HepG2 (cell line): ENCODE results near the gene HECTD2. TPM values are rescaled to one million over a fixed set of nuclear protein-coding genes. Genes with fewer than 3 reads are reported as not detected.

Experiments used
- ATAC-seq: fragments of 200-7000 bp; cut with Tn5 transposase; 3 replicates; pipeline ENCODE4 v1.9.1; 2020; ENCODE audit warnings: mild to moderate bottlenecking, moderate library complexity
- BruUV-seq: library from RNA; stranded (reverse); fragments of 400-500 nt; replicated peaks from 2 replicates; lab custom pipeline; 2021; lab: Mats Ljungman, UMichigan
- CTCF ChIA-PET: fragments of 300-600 bp; formaldehyde crosslinking; extraction: SDS; loops from one replicate; lab custom pipeline; 2021; ENCODE audit warnings: low total read pairs, inconsistent platforms, low intra/inter-chr PET ratio; lab: Yijun Ruan, JAX
- POLR2A ChIA-PET: fragments of 350-600 bp; sonication (Branson Sonifier 250); formaldehyde crosslinking; loops from one replicate; lab custom pipeline; 2020; ENCODE audit warnings: antibody characterized with exemption, inconsistent platforms; lab: Yijun Ruan, JAX
- DNase-seq: peaks from one replicate; pipeline ENCODE4 v3.0.0-alpha.2; 2015; ENCODE audit warnings: low spot score
- FAIRE-seq: peaks from 3 replicates; lab custom pipeline; 2011; peaks lifted over from hg19 to GRCh38; lab: Jason Lieb, UNC
- H2AFZ ChIP-seq: one replicate; pipeline ENCODE4 v1.6.1; 2011; ENCODE audit warnings: low read length, inconsistent platforms
- H3K27ac ChIP-seq: fragments of 300-600 bp; 3 replicates; pipeline ENCODE4 v1.8.0; 2011; ENCODE audit warnings: mixed run types, mild to moderate bottlenecking, mixed read lengths, low read length, inconsistent platforms; ENCODE audit not compliant: insufficient read depth; ENCODE audit errors: extremely low read length
- H3K27me3 ChIP-seq, 2 experiments: fragments of 200-600 bp in 1 of 2; 2 replicates in 1 of 2; 3 replicates in 1 of 2; pipeline versions ENCODE4 v1.6.0 to v1.8.0; 2011; ENCODE audit warnings: low read length in 2 of 2, mild to moderate bottlenecking in 2 of 2, moderate library complexity in 2 of 2, inconsistent platforms in 1 of 2; ENCODE audit not compliant: insufficient read depth in 2 of 2, control insufficient read depth in 1 of 2
- H3K36me3 ChIP-seq, 2 experiments: fragments of 200-600 bp in 1 of 2; replicated peaks in 1 of 2; 2 replicates in 1 of 2; 3 replicates in 1 of 2; pipeline versions ENCODE4 v1.5.1 to v1.8.0; 2011; ENCODE audit warnings: low read length in 2 of 2, inconsistent platforms in 1 of 2; ENCODE audit not compliant: insufficient read depth in 2 of 2, control insufficient read depth in 1 of 2
- H3K4me1 ChIP-seq: 2 replicates; pipeline ENCODE4 v1.5.1; 2012; ENCODE audit warnings: low read length, inconsistent platforms; ENCODE audit not compliant: insufficient read depth
- H3K4me2 ChIP-seq: 2 replicates; pipeline ENCODE4 v1.6.0; 2011; ENCODE audit warnings: low read depth, low read length, inconsistent platforms
- H3K4me3 ChIP-seq, 3 experiments: fragments of 200-600 bp in 1 of 3; sonication (generic), shearing (Covaris generic) in 1 of 3; replicated peaks in 1 of 3; 2 replicates each; pipeline ENCODE4 v1.5.1; 2011 to 2016; ENCODE audit warnings: low read length in 3 of 3, inconsistent platforms in 2 of 3, low read depth in 2 of 3, mild to moderate bottlenecking in 2 of 3, control low read depth in 1 of 3, mixed read lengths in 1 of 3; ENCODE audit not compliant: insufficient read depth in 1 of 3
- H3K79me2 ChIP-seq: one replicate; pipeline ENCODE4 v1.6.1; 2011; ENCODE audit warnings: low read length, inconsistent platforms; ENCODE audit not compliant: insufficient read depth
- H3K9ac ChIP-seq: 2 replicates; pipeline ENCODE4 v1.6.0; 2011; ENCODE audit warnings: mild to moderate bottlenecking, low read depth, low read length, inconsistent platforms; ENCODE audit not compliant: insufficient read depth
- H3K9me3 ChIP-seq: 2 replicates; pipeline ENCODE4 v1.5.1; 2012; ENCODE audit warnings: mild to moderate bottlenecking, low read length
- H4K20me1 ChIP-seq: 2 replicates; pipeline ENCODE4 v1.6.0; 2011; ENCODE audit warnings: inconsistent platforms, mild to moderate bottlenecking, low read length, moderate library complexity; ENCODE audit not compliant: insufficient read depth
- CBX2 ChIP-seq, 2 experiments: fragments of 200-600 bp in 1 of 2; sonication (generic); formaldehyde crosslinking in 1 of 2; IDR thresholded peaks; 2 replicates each; pipeline versions ENCODE4 v1.7.0 to v1.8.1; 2018 to 2022; ENCODE audit warnings: low read depth in 2 of 2, low read length in 1 of 2, mild to moderate bottlenecking in 1 of 2, missing genetic modification reagents in 1 of 2
- CREB1 ChIP-seq, 2 experiments: fragments of 450-650 bp in 1 of 2; IDR thresholded peaks; 2 replicates each; pipeline ENCODE4 v1.6.1; 2016 to 2017; ENCODE audit warnings: control low read depth in 1 of 2, mild to moderate bottlenecking in 1 of 2, missing compliant biosample characterization in 1 of 2, missing genetic modification characterization in 1 of 2
- KLF15 ChIP-seq: sonication (generic); formaldehyde crosslinking; IDR thresholded peaks from 2 replicates; pipeline ENCODE4 v1.8.1; 2023; ENCODE audit warnings: borderline replicate concordance, mild to moderate bottlenecking, inconsistent platforms, missing genetic modification reagents, mixed read lengths
- NPAS2 ChIP-seq: sonication (generic); formaldehyde crosslinking; IDR thresholded peaks from 2 replicates; pipeline ENCODE4 v1.8.0; 2022; ENCODE audit warnings: mild to moderate bottlenecking, missing genetic modification reagents, borderline replicate concordance
- ZHX2 ChIP-seq, 2 experiments: sonication (generic) in 1 of 2; formaldehyde crosslinking in 1 of 2; IDR thresholded peaks; 2 replicates each; pipeline versions ENCODE4 v1.6.1 to v1.9.0; 2014 to 2022; ENCODE audit warnings: antibody characterized with exemption in 1 of 2, borderline replicate concordance in 1 of 2, inconsistent platforms in 1 of 2, low read depth in 1 of 2, missing genetic modification reagents in 1 of 2
- ZNF20 ChIP-seq: sonication (generic); formaldehyde crosslinking; IDR thresholded peaks from 2 replicates; pipeline ENCODE4 v1.4.0; 2020; ENCODE audit warnings: mild to moderate bottlenecking, moderate library complexity, missing genetic modification reagents
- ZNF333 ChIP-seq: sonication (generic); formaldehyde crosslinking; IDR thresholded peaks from 2 replicates; pipeline ENCODE4 v1.4.0; 2020; ENCODE audit warnings: mild to moderate bottlenecking, missing genetic modification reagents, borderline replicate concordance
- ZNF451 ChIP-seq: sonication (generic); formaldehyde crosslinking; IDR thresholded peaks from 2 replicates; pipeline ENCODE4 v1.5.0; 2020; ENCODE audit warnings: mild to moderate bottlenecking, missing genetic modification reagents
- ZNF543 ChIP-seq: sonication (generic); formaldehyde crosslinking; IDR thresholded peaks from 2 replicates; pipeline ENCODE4 v1.4.0; 2020; ENCODE audit warnings: mild to moderate bottlenecking, missing genetic modification reagents
- ZNF547 ChIP-seq: sonication (generic); formaldehyde crosslinking; IDR thresholded peaks from 2 replicates; pipeline ENCODE4 v1.5.1; 2020; ENCODE audit warnings: mild to moderate bottlenecking, missing genetic modification reagents
- ZNF557 ChIP-seq: sonication (generic); formaldehyde crosslinking; IDR thresholded peaks from 2 replicates; pipeline ENCODE4 v1.4.0; 2020; ENCODE audit warnings: missing genetic modification reagents
- WGBS: methylation state at CpG from one replicate; pipeline ENCODE4 v1.1.6; 2017; ENCODE audit warnings: low lambda C conversion rate; 5-methylcytosine and 5-hydroxymethylcytosine counted together
- in situ Hi-C: cut with HindIII; loops from 2 replicates; pipeline ENCODE4 v1.10.0; 2017; ENCODE audit warnings: low pct_unique_long_range_greater_than_20kb; ENCODE audit not compliant: extremely low pct_ligation_motif_present
- intact Hi-C: fragments of 100-400 bp; cut with micrococcal nuclease; formaldehyde crosslinking; loops from one replicate; pipeline ENCODE4 v1.10.0; 2022; ENCODE audit not compliant: unreplicated experiment
- polyA plus RNA-seq, 8 experiments: library from polyadenylated mRNA; depleted of rRNA in 3 of 8; stranded (reverse) in 7 of 8; unstranded in 1 of 8; fragments of >200 nt; fragmentation: Illumina TruSeq in 4 of 8; extraction: Trizol in 4 of 8; gene quantifications; 2 replicates each; pipeline versions ENCODE4 v1.2.1 to v1.2.3, GENCODE V29; 2011 to 2016; ENCODE audit warnings: low read depth in 4 of 8, missing spikeins in 1 of 8, mixed read lengths in 1 of 8; ENCODE audit not compliant: insufficient read depth in 1 of 8
- total RNA-seq, 5 experiments: library from RNA; depleted of rRNA; stranded (reverse); fragments of >200 nt; fragmentation: Illumina TruSeq; extraction: Trizol; gene quantifications; 2 replicates each; pipeline ENCODE4 v1.2.3, GENCODE V29; 2016; ENCODE audit warnings: low read depth in 1 of 5

The HECTD2 gene
- total and polyA plus RNA-seq, 2 of the 13 experiments (the other 11 are each of a cell fraction or from before 2014, with no cell fraction given), result 3.2 to 5.2 TPM

GRCh38 chr10:91545838-91546237 is 135.7 kb downstream of the HECTD2 start (continued):
- TF ChIP-seq ZHX2 (IDR thresholded peaks at IDR 0.05; ENCODE audit: low read depth), result no peak
- no peak for TF ChIP-seq ZHX2 (CRISPR knock-in tag; IDR thresholded peaks at IDR 0.05; ENCODE audit: borderline replicate concordance)
- TF ChIP-seq NPAS2 (CRISPR knock-in tag), result no peak
- no peak for TF ChIP-seq ZNF543 (CRISPR knock-in tag)
- TF ChIP-seq ZNF20 (CRISPR knock-in tag), result no peak
- TF ChIP-seq, all 625 proteins: peak for 0

- H3K4me3 ChIP-seq, result no peak overlapping the region
- FAIRE-seq, result no peak
- no peak for DNase-seq
- ATAC-seq, result no peak
- no peaks in the 10 kb centered on the region for H3K9me3 ChIP-seq
- POLR2A ChIA-PET, result no interaction called here
- intact Hi-C loops, result no loop called here
- no peak for TF ChIP-seq CBX2 (IDR thresholded peaks at IDR 0.05; ENCODE audit: low read depth, low read length)
- no peak for TF ChIP-seq CBX2 (CRISPR knock-in tag; IDR thresholded peaks at IDR 0.05; ENCODE audit: low read depth)
- TF ChIP-seq ZNF547 (CRISPR knock-in tag), result no peak
- TF ChIP-seq ZNF557, result no peak
- no peak for TF ChIP-seq KLF15 (CRISPR knock-in tag)
- TF ChIP-seq CREB1 (IDR thresholded peaks at IDR 0.05), result no peak
- TF ChIP-seq CREB1 (CRISPR knock-in tag; IDR thresholded peaks at IDR 0.05), result no peak
- TF ChIP-seq ZNF451 (CRISPR knock-in tag), result no peak
- no peak for TF ChIP-seq ZNF333
- peaks cover 30% of the 10 kb centered on the region; the same call in 1 of the 2 replicates for H3K4me1 ChIP-seq
- no TSS peak for BruUV-seq
- no peak overlapping the region for H2AFZ ChIP-seq
- in situ Hi-C loops, result no loop called here
- no peaks in the 10 kb centered on the region; a peak in 2 of 5 replicates for H3K27me3 ChIP-seq
- no peak overlapping the region for H3K9ac ChIP-seq
- CTCF ChIA-PET, result no interaction called here
- H3K27ac ChIP-seq, result no peak overlapping the region
- 69% methylated on average over 3 of the region's 3 CpGs for WGBS
- no peak overlapping the region for H3K4me2 ChIP-seq
- no peaks in the 10 kb centered on the region for H3K36me3 ChIP-seq
- no peaks in the 10 kb centered on the region for H4K20me1 ChIP-seq
- H3K79me2 ChIP-seq, result no peaks in the 10 kb centered on the region
These were observed 139.1 kb downstream of the HECTD2 start for GRCh38 chr10:91549262-91549661.
